CD4-positive, alpha-beta T cell treated with Interleukin-6 at 100 ng/mL for 8 hours (primary cell): ENCODE results near the gene CACNA1I.

Experiments
- DNase-seq: peaks from one replicate; pipeline ENCODE4 v3.0.0-alpha.2; 2020; ENCODE audit warnings: mixed read lengths, low spot score

The CACNA1I gene

DNA sequence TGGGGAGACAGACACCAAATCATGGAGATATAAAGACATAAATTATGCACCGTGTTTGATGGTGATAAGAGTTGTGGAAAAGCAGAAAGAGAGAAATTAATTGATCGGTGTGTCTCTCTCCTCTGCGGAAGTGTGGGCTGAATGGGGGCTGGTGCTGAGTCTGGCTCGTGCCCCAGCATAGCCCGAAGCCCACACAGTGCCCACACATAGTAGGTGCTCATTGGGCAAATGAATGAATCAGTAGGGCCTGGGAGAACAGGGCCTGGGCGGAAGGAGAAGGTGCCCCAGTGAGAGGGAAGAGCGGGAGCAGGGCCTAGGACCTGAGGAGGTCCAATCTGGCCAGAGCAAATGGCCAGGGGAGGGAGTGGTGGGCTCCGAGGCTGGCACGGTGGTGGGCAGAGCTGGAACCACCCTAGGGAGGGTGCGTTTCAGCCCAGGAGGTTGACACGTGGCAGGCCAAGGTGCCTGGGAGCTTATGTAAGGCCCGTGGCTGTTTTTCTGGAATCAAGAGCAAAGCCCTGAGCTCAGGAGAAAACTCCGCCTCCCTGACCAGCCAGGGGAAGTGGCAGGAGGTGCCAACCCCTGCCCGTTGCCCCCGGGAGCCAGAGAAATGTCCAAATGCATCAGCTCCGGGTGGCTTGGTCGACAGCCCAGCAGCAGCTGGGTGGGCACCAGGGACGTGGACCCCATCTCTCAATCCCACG, 2.1 kb upstream of the CACNA1I start:
- DNase-seq, result no peak

DNA sequence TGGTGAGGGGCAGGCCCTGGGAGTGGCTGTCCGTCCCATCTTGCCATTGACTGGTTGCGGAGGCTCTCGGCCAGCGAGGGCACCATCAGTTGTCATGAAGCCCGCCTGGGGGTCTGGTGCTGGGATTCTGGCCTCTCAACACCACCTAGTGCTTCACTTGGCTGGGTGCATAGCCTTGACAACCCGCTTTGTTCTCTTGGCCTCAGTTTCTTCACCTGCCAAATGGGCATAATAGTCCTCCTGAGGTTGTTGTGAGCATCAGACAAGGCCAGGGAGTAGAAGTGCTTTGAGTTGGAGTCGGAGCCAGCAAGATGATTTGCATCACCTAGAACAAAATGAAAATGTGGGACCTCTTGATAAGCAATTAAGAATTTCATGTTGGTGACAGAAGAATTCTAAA, 1.5 kb upstream of the CACNA1I start:
- no peak for DNase-seq

DNA sequence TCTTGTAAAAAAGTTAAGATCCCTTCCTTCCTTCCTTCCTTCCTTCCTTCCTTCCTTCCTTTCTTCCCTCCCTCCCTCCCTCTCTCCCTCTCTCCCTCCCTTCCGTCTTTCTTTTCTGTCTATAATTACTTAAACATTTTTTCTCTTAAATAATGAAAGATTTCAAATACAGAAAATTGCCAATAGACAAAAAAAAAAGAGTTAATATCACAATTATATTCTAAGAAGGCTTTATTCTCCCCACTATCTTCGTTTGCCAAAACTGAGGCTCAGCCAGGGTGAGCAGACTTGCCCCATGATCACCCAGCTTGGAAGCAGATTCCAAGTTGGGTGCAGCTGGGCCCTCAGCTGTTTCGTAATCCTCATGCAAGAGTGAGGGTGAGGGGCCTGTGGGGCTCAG, 327 bp upstream of the CACNA1I start:
- no peak for DNase-seq

GRCh38 chr22:39571538-39571937, 985 bp downstream of the CACNA1I start:
- no peak for DNase-seq

DNA sequence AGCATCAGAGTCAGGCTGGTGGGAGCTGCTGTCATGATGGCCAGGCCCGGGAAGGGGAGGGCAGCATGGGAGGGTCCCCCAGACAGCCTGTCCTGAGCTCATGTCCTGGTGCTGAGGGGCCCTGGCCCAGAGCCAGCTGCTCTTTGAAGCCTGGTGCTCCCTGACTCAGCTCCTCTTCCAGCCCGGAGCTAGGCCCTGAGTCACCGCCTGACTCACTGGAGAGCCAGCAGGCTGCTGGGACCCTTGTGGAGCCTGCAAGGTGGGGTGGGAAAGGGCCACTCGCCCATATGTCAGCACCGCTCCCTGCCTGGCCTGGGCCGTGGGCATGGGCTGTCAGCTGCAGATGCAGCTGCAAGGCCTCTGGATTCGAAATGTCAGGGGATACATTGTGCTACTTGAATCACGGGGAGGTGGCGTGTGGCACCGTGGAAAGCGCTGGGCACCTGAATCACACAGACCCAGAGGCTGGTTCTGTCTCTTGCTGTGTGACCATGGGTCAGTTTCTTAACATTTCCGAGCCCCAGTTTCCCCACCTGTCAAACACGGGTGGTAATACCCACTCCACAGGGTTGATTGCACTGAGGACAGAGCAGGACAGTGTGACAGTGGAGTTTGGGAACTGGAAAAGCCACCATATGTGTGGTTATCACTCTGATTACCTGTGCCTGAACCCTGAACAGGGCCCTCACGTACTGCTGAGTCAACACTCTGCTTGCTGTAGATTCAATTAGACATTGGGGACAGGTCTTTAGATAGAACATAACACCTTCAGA, 4.4 kb downstream of the CACNA1I start:
- DNase-seq, result no peak

DNA sequence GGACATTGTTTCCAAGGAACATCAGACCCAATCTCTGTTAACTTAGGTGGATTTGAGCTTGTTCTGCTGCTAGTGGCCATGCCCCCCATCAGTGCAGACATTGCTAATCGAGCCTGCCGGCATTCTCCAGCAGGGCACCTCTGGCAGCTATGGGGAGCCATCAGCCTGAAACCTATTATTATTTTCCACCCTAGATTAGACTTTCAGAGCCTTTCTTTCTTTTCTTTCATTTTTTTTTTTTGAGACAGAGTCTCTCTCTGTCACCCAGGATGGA, 4.9 kb downstream of the CACNA1I start:
- no peak for DNase-seq

DNA sequence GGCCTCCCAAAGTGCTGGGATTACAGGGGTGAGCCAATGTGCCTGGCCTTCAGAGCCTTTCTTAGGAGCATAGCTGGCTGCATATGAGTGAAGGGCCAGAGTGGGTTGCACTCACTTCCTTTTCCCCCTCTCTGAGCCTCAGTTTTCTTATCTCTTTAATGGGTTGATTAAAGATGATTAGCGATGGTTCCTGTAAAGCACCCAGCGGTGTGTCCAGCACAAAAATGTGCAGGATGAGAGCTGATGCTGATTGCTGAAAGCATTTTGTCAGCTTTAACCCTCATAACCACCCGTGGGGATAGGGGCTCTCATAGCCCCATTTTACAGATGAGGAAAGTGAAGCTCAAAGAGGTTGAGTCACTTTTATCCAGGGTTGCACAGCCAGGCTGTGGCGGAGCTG, 5.5 kb downstream of the CACNA1I start:
- no peak for DNase-seq

GRCh38 chr22:39577366-39577765, 6.8 kb downstream of the CACNA1I start:
- DNase-seq, result no peak

DNA sequence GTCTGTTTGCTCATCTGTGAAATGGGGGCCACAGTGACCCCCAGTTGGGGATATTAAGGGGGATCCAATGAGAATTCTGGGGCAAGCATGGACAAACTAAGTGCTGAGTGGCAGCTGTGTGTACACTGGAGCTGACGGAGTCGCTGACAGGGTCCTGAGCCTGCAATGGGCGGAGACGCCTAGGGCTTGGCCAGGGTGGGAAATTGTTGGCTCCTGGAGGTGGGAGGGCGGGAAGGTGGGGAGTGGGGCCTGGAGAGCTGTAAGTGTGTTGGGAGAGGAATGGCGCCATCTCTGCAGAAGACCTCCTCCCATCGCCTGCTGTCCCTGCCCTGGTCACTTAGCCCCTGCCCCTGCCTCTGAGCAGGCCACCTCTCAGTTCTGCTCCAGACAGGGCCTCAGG, 7.3 kb downstream of the CACNA1I start:
- no peak for DNase-seq

- DNase-seq, result no peak
Measured at GRCh38 chr22:39580006-39580441, 9.5 kb downstream of the CACNA1I start.

GRCh38 chr22:39580795-39581194, 10.2 kb downstream of the CACNA1I start:
- no peak for DNase-seq

DNA sequence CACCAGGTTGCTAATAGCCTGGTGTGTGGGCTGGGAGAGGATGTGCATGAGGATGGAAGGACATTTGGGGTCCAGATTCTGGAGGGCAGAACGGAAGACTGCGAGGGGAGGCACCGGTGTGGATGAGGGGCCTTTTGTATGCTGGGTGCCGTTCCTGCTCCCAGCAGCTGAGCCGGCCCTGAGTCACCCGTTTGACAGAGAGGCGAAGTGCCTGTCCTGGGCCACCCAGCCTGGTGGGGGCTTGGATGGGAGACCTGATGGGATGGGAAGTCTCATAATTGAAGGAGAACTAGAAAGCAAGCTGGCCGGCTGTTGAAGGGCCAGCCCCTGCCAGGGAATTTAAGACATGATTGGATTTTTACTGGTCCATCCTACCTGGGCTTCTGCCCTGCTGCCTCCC, 10.8 kb downstream of the CACNA1I start:
- DNase-seq, result no peak

- no peak for DNase-seq
Measured at GRCh38 chr22:39583066-39583667, 12.6 kb downstream of the CACNA1I start.

GRCh38 chr22:39589875-39590274, 19.3 kb downstream of the CACNA1I start:
- no peak for DNase-seq

GRCh38 chr22:39592081-39593065, 21.8 kb downstream of the CACNA1I start:
- DNase-seq, result no peak

DNA sequence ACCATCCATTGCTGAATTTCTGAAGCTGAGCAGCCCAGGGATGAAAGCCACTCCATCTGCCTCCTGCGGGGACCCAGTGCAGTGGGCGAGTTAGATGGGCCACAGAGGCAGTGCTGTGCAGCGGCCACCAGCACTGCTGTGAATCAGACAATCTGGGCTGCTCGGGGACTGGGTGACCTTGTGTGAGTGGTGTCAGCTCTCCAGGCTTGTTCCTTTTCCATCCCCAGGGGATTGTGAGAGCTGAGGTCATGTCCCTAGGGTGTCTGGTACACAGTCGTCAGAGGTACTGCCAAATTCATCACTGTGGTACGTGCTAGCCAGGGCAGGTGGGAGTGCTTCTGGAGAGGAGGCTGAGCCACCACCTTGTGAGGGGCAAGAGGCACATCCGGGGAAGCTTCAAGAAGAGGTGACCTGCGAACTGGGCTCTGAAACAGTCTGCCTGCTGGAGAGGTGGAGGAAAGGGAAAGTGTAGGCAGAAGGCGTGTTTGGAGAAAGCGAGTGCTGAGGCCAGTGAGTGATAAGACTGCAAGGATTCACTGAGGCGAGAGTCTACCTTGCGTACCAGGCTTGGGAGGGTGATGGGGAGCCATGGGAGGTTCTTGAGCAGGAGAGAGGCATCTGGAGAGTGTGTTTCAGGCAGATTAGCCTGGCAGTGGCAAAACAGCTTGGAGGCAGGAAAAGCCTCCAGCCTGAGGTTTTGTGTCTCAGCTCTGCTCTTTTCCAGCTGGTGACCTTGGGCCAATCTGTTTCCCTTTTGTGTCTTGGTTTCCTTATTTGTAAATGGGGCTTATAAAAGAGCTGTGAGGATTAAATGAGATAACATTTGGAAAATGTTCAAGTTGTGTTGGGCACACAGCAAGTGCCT, 22.7 kb downstream of the CACNA1I start:
- no peak for DNase-seq

DNA sequence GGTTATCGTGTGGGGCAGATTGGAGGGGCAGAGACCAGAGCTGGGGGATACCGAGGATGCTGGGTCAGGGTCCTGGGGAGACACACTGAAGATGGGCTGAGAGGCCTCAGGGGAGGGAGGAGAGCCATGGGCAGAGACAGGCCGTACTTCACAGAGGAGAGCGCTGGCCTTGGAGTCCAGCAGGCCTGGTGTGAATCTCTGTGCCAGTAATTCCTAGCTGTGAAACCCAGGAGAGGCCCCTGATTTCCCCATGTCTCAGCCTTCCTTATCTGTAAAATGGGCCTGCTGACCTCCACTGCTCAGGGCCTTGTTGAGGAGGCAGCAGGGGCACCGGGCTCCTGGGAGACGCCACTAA, 23.4 kb downstream of the CACNA1I start:
- no peak for DNase-seq

DNA sequence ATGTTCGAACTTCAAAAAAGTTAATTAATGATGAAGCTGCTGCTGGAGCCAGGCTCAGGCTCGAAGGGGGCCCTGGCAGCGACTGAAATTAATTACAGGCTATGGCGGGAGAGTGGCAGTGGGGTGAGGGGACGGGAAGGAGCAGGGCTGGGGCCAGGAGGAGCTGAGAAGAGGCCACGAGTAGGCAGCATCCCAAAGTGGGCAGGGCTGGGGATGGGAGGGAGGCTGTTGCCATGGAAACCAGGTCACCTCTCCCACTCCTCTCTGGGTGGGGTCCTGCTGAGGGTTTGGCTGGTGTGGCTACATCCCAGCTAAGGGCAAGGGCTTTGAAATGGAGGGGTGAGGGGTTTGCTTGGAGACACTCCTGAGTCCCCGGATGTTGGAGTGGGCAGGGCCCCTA, 23.9 kb downstream of the CACNA1I start:
- DNase-seq, result no peak

GRCh38 chr22:39595622-39596172, 25.1 kb downstream of the CACNA1I start:
- no peak for DNase-seq

DNA sequence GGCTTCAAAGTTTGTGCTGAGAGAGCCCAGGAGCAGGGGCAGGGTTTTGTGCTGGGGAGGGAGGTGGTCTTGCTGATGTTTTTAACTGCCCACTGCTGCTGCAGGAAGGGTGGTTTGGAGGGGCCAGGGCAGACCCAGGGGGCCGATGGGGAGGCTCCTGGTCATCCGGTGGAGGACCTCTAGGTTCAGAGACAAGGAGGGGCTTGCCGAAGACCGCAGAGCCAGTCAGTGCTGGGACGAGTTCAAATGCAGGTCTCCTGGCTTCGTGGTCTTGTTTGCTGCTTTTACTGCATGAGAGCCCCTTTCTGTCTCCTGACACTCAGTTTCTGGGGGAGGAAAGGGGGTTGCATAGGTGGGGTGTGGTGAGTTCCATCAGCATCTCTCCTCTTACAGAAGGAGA, 26.0 kb downstream of the CACNA1I start:
- no peak for DNase-seq

DNA sequence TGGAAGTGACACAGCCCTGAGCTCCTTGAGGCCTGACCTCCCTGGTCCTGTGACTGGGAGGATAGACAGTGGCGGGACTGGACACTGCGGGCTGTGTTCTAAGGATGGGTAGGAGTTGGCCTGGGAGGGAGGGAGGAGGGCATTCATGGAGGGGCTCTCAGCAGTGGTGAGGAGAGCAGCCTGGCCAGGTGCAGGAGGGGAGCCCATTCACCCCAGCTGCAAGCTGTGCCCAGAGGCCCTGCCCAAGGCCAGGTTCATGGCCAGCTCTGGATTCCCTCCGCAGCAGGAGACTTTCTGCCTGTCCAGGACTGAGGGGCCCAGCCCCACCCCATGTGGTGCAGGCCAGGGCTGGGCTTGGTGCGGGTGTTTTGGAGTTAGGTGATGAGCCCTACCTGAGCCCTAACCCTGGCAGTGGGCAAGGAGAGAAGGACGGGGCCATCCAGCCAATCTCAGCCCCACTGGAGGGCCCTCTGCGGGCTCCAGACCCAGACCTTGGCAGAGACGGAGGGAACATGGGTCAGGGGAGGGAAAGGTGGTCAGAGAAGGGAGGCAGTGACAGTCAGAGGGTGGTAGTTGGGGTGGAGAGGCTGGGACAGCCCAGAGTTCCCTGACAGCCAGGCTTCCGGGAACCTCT, 26.8 kb downstream of the CACNA1I start:
- no peak for DNase-seq
